GM12801 (cell line): Measurements from ENCODE around the gene TUBA3E.

Experiments used
- CTCF ChIP-seq: IDR thresholded peaks from one replicate; pipeline ENCODE4 v1.5.1; 2011; ENCODE audit warnings: control low read depth; ENCODE audit not compliant: insufficient read length; ENCODE audit errors: extremely low read depth

TUBA3E gene

DNA sequence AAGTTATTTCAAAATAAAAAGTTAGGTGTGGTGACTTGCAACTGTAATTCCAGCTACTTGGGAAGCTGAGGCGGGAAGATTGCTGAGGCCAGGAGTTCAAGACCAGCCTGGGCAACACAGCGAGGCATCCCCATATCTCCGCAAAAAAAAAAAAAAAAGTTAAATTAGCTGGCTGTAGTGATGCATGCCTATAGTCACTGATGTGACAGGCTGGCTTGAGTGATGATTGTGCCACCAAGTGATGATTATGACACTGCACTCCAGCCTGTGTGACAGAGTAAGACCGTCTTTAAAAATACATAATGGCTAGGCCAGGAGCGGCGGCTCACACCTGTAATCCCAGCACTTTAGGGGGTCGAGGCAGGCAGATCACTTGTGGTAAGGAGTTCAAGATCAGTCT lies 28.3 kb downstream of the TUBA3E start:
- TF ChIP-seq CTCF: no peak

DNA sequence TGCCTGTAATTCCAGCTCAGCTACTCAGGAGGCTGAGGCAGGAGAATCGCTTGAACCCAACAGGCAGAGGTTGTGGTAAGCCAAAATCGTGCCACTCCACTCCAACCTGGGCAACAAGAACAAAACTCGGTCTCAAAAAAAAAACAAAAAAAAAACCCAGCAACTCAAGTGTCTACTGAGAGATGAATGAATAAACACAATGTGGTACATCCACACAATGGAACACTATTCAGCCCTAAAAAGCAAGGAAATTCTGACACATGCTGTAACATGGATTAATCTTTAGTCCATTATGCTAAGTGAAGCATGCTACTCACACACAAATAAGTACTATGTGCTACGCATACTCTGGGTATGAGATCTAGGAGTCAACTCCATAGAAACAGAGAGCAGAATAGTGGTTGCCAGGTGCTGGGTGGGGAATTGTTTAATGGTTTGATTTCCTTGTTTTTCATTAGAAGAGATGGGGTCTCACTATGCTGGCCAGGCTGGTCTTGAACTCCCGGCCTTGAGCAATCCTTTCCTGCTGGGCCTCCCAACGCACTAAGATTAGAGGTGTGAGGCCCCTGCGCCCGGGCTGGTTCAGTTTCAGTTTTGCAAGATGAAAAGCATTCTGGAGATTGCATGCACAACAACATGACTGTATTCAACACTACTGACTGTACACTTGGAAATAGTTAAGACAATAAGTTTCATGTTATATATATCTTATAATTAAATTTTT lies 32.8 kb downstream of the TUBA3E start:
- no peak for TF ChIP-seq CTCF

DNA sequence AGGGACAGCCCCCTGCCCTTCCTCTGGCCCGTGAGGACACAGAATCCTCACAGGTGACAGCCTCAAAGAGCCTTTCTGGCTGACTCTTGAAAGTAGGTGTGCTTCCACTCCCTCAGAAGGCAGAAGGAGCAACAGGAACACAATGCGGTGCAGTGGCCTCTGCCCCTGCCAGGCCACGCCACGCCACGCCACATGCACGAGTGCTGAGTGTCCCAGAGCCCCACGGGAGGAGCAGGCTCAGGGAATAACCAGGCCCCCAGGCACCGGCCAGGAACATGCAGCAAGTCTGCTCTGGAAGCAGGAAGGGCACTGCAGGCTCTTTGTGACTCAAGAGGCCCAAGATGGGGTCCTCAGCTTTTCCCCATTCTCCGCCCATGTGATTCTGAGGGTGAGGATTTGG lies 35.3 kb downstream of the TUBA3E start:
- no peak for TF ChIP-seq CTCF

GRCh38 chr2:130160131-130160530 lies 38.1 kb downstream of the TUBA3E start:
- TF ChIP-seq CTCF: no peak

GRCh38 chr2:130158631-130159030 lies 39.6 kb downstream of the TUBA3E start:
- no peak for TF ChIP-seq CTCF

- no peak for TF ChIP-seq CTCF
Observed at GRCh38 chr2:130156624-130157004, 41.6 kb downstream of the TUBA3E start.

DNA sequence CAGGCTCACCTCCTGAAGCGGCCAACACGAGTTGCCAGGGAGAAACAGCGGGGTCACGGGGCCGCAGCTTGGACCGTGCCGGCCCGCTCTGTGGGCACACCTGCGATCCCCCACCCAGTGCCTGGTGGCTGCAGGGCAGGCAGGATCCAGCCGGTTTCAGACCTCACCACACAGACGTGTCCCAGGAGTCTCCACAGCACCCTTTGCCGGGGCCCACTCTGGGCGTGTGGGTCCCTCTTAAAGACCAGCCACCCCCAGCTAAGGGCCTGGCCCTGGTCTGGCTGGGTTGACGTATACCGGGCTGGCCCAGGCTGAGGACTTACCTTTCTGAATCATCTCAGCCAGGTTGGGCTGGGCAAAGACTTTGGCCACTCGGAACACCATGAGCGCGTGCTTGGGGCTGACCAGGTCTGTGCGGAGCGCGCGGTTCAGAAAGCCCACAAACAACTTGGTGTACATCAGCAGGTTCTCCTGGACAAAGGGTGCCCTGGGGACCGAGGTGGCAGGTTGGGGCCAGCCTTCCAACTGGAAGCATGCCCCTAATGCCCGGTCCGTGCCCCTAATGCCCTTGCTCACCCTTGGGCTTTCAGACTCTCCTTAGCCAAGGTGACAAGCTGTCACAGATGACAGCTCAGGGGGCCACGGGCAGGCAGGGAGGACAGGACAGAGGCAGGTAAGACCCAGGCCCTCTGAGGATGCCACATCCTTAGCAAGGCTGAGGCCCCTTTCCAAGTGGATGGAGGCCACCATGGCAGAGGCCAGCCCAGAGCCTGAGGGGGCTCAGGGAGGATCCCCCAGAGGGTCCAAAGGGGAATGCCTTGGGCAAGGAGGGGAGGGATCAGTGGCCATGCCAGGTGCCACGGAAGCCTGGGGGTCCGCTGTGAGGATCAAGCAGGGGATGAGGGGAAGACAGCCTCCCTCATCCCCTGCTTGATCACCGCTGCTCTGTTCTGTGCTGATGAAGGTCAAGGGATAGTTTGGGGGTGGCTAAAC lies 43.2 kb downstream of the TUBA3E start:
- TF ChIP-seq CTCF: no peak
